H9 (cell line): ENCODE data around the gene INTS13. TPM values are rescaled to one million over a fixed set of nuclear protein-coding genes. Genes with fewer than 3 reads are reported as not detected.

ENCODE experiments used
- DNase-seq: peaks from one replicate; pipeline ENCODE4 v3.0.0-alpha.2; 2017
- H2AFZ ChIP-seq: one replicate; pipeline ENCODE4 v1.6.1; 2013; ENCODE audit warnings: mild to moderate bottlenecking, low read length, control low read depth, moderate library complexity
- H2AK5ac ChIP-seq: 2 replicates; pipeline ENCODE4 v1.6.1; 2013; ENCODE audit warnings: low read length, control low read depth, mixed read lengths; ENCODE audit not compliant: insufficient read length
- H2BK120ac ChIP-seq: one replicate; pipeline ENCODE4 v1.6.1; 2013; ENCODE audit warnings: low read depth, mild to moderate bottlenecking, low read length, control low read depth, inconsistent platforms; ENCODE audit not compliant: poor library complexity, severe bottlenecking
- H2BK12ac ChIP-seq: 2 replicates; pipeline ENCODE4 v1.6.1; 2013; ENCODE audit warnings: low read length, control low read depth, mixed read lengths, low read depth; ENCODE audit not compliant: insufficient read length
- H2BK15ac ChIP-seq: 2 replicates; pipeline ENCODE4 v1.6.1; 2013; ENCODE audit warnings: low read depth, low read length, control low read depth
- H2BK20ac ChIP-seq: one replicate; pipeline ENCODE4 v1.6.1; 2013; ENCODE audit warnings: low read depth, mild to moderate bottlenecking, low read length, control low read depth, inconsistent platforms; ENCODE audit not compliant: poor library complexity, severe bottlenecking
- H2BK5ac ChIP-seq: 2 replicates; pipeline ENCODE4 v1.6.1; 2013; ENCODE audit warnings: low read length, control low read depth, mixed read lengths; ENCODE audit not compliant: insufficient read length
- H3K14ac ChIP-seq: 2 replicates; pipeline ENCODE4 v1.6.1; 2013; ENCODE audit warnings: low read length, control low read depth; ENCODE audit not compliant: insufficient read depth
- H3K18ac ChIP-seq: 2 replicates; pipeline ENCODE4 v1.6.1; 2013; ENCODE audit warnings: low read depth, mild to moderate bottlenecking, mixed read lengths, low read length, control low read depth; ENCODE audit not compliant: insufficient read length
- H3K23ac ChIP-seq: 2 replicates; pipeline ENCODE4 v1.6.1; 2013; ENCODE audit warnings: low read length, control low read depth, mixed read lengths, low read depth; ENCODE audit not compliant: insufficient read length
- H3K23me2 ChIP-seq: 2 replicates; pipeline ENCODE4 v1.6.1; 2013; ENCODE audit warnings: low read depth, mild to moderate bottlenecking, mixed read lengths, low read length, control low read depth; ENCODE audit not compliant: insufficient read length, poor library complexity, severe bottlenecking
- H3K27ac ChIP-seq: 2 replicates; pipeline ENCODE4 v1.5.1; 2013; ENCODE audit warnings: low read length, control low read depth, mixed read lengths, low read depth; ENCODE audit not compliant: insufficient read length
- H3K27me3 ChIP-seq: 2 replicates; pipeline ENCODE4 v1.6.1; 2013; ENCODE audit warnings: low read length, control low read depth, inconsistent platforms; ENCODE audit not compliant: insufficient read depth
- H3K4ac ChIP-seq: 2 replicates; pipeline ENCODE4 v1.6.1; 2013; ENCODE audit warnings: low read depth, mild to moderate bottlenecking, control low read depth, inconsistent platforms, low read length, moderate library complexity
- H3K4me1 ChIP-seq: 2 replicates; pipeline ENCODE4 v1.6.1; 2013; ENCODE audit warnings: low read length, control low read depth, inconsistent platforms; ENCODE audit not compliant: insufficient read depth
- H3K4me2 ChIP-seq: 2 replicates; pipeline ENCODE4 v1.6.1; 2013; ENCODE audit warnings: low read length, control low read depth, mixed read lengths; ENCODE audit not compliant: insufficient read length, insufficient read depth
- H3K56ac ChIP-seq: 2 replicates; pipeline ENCODE4 v1.6.1; 2013; ENCODE audit warnings: low read depth, mild to moderate bottlenecking, mixed read lengths, low read length, control low read depth; ENCODE audit not compliant: insufficient read length
- H3K79me1 ChIP-seq: 2 replicates; pipeline ENCODE4 v1.6.1; 2013; ENCODE audit warnings: low read depth, mild to moderate bottlenecking, moderate library complexity, low read length, control low read depth, inconsistent platforms; ENCODE audit not compliant: insufficient read depth, poor library complexity, severe bottlenecking
- H3K79me2 ChIP-seq: 2 replicates; pipeline ENCODE4 v1.6.1; 2013; ENCODE audit warnings: low read length, control low read depth, inconsistent platforms; ENCODE audit not compliant: insufficient read depth
- H3K9ac ChIP-seq: 2 replicates; pipeline ENCODE4 v1.6.1; 2013; ENCODE audit warnings: low read length, control low read depth, mixed read lengths; ENCODE audit not compliant: insufficient read length; ENCODE audit errors: extremely low read depth
- H3K9me3 ChIP-seq: one replicate; pipeline ENCODE4 v1.6.1; 2013; ENCODE audit warnings: low read depth, low read length, inconsistent platforms; ENCODE audit not compliant: control insufficient read depth
- H3T11ph ChIP-seq: one replicate; pipeline ENCODE4 v1.6.1; 2013; ENCODE audit warnings: mild to moderate bottlenecking, low read length, control low read depth, inconsistent platforms
- H4K20me1 ChIP-seq: one replicate; pipeline ENCODE4 v1.6.1; 2013; ENCODE audit not compliant: control insufficient read depth, insufficient read length, insufficient read depth
- H4K5ac ChIP-seq: 2 replicates; pipeline ENCODE4 v1.6.1; 2013; ENCODE audit warnings: low read depth, mild to moderate bottlenecking, mixed read lengths, low read length, control low read depth; ENCODE audit not compliant: insufficient read length
- H4K8ac ChIP-seq: replicated peaks from 2 replicates; pipeline ENCODE4 v1.6.1; 2013; ENCODE audit warnings: low read length, control low read depth, mixed read lengths, low read depth; ENCODE audit not compliant: insufficient read length
- H4K91ac ChIP-seq: 2 replicates; pipeline ENCODE4 v1.6.1; 2013; ENCODE audit warnings: low read depth, mild to moderate bottlenecking, moderate library complexity, mixed read lengths, low read length, control low read depth; ENCODE audit not compliant: insufficient read length
- H3K27ac Mint-ChIP-seq, 3 experiments: 2 replicates in 2 of 3; 3 replicates in 1 of 3; pipeline ENCODE4 v1.8.0; 2020 to 2021; ENCODE audit warnings: mixed read lengths in 3 of 3, mild to moderate bottlenecking in 1 of 3, moderate library complexity in 1 of 3
- H3K27me3 Mint-ChIP-seq: 2 replicates; pipeline ENCODE4 v1.8.0; 2021; ENCODE audit warnings: low read depth, mild to moderate bottlenecking, moderate library complexity, mixed read lengths
- H3K36me3 Mint-ChIP-seq, 3 experiments: 2 replicates in 2 of 3; 3 replicates in 1 of 3; pipeline ENCODE4 v1.8.0; 2020 to 2021; ENCODE audit warnings: low read depth in 3 of 3, mixed read lengths in 3 of 3; ENCODE audit not compliant: insufficient read depth in 1 of 3
- H3K4me1 Mint-ChIP-seq, 2 experiments: 2 replicates each; pipeline ENCODE4 v1.8.0; 2020; ENCODE audit warnings: mixed read lengths in 2 of 2
- H3K4me3 Mint-ChIP-seq, 2 experiments: 2 replicates in 1 of 2; 3 replicates in 1 of 2; pipeline ENCODE4 v1.8.0; 2020 to 2021; ENCODE audit warnings: mild to moderate bottlenecking in 2 of 2, mixed read lengths in 2 of 2, moderate library complexity in 1 of 2
- H3K9me3 Mint-ChIP-seq, 2 experiments: 2 replicates in 1 of 2; 3 replicates in 1 of 2; pipeline ENCODE4 v1.8.0; 2020; ENCODE audit warnings: mild to moderate bottlenecking in 2 of 2, mixed read lengths in 2 of 2, moderate library complexity in 1 of 2
- WGBS: extraction: QIAGEN DNeasy Blood & Tissue Kit; methylation state at CpG from one replicate; pipeline ENCODE4 v1.1.7; 2013; ENCODE audit warnings: missing lambda C conversion rate, low lambda C conversion rate, mixed read lengths; ENCODE audit not compliant: insufficient read length; ENCODE audit errors: extremely low coverage; 5-methylcytosine and 5-hydroxymethylcytosine counted together
- total RNA-seq: library from RNA; stranded (reverse); gene quantifications from 2 replicates; pipeline ENCODE4 v1.2.1, GENCODE V29; 2021
- TF ChIP-seq, protein P1 (sequence below): fragments of 200-600 bp; sonication (generic); conservative IDR thresholded peaks from 3 replicates; pipeline ENCODE4 v1.8.0; 2021; ENCODE audit warnings: antibody characterized with exemption, mild to moderate bottlenecking

Gene INTS13
- total RNA-seq, 1 experiment from 2014 or later = 39.1 TPM

DNA sequence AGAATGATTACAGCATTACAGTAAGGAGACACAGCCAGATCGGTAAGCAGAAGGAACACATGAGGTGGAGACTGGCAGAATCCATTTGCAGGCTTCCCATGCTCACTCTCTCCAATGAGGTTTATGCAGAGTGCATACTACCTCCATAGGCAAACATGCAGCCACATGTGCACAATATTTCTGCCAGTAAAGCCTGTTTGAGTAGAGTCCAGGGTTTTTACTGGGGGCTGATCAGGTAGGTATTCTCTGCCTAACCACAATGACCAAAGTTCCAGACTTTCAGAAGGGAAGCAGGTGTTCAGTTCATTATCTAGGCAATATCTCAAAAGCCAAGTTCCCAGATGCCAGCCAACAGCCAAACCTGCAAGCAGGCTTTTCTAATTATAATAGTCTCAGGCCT lies 31.1 kb downstream of the INTS13 start:
- Histone ChIP-seq H4K5ac (no peak overlapping the region), H3T11ph (no peak overlapping the region), H3K27ac (no peak overlapping the region), H2AK5ac (no peak overlapping the region), H3K4me1 (no peaks in the 10 kb centered on the region), H2BK5ac (no peak overlapping the region), H3K23ac (no peak overlapping the region), H4K8ac (no peak overlapping the region), H3K9me3 (no peaks in the 10 kb centered on the region), H2BK15ac (no peak overlapping the region), H3K79me2 (no peaks in the 10 kb centered on the region), H2AFZ (no peak overlapping the region), H2BK120ac (no peak overlapping the region), H2BK12ac (no peak overlapping the region), H3K4ac (no peak overlapping the region), H3K23me2 (no peaks in the 10 kb centered on the region), H3K79me1 (no peaks in the 10 kb centered on the region), H3K27me3 (no peaks in the 10 kb centered on the region), H3K56ac (no peak overlapping the region), H3K9ac (no peak overlapping the region), H2BK20ac (no peak overlapping the region), H4K20me1 (no peaks in the 10 kb centered on the region), H3K14ac (no peak overlapping the region), H3K18ac (no peak overlapping the region), H3K4me2 (no peak overlapping the region), H4K91ac (no peak overlapping the region)
- Mint-ChIP-seq H3K9me3 (peaks cover 11% of the 10 kb centered on the region in 2 experiments), H3K27ac (no peak overlapping the region; a peak in 1 of 7 replicates), H3K36me3 (peaks cover 34 to 65% (median 59%) of the 10 kb centered on the region in 3 experiments), H3K4me1 (no peaks in the 10 kb centered on the region), H3K4me3 (no peak overlapping the region), H3K27me3 (no peaks in the 10 kb centered on the region)
- no peak for DNase-seq
- WGBS = no CpG with 5 or more reads among the region's 1 CpG
- TF ChIP-seq, protein P1, sequence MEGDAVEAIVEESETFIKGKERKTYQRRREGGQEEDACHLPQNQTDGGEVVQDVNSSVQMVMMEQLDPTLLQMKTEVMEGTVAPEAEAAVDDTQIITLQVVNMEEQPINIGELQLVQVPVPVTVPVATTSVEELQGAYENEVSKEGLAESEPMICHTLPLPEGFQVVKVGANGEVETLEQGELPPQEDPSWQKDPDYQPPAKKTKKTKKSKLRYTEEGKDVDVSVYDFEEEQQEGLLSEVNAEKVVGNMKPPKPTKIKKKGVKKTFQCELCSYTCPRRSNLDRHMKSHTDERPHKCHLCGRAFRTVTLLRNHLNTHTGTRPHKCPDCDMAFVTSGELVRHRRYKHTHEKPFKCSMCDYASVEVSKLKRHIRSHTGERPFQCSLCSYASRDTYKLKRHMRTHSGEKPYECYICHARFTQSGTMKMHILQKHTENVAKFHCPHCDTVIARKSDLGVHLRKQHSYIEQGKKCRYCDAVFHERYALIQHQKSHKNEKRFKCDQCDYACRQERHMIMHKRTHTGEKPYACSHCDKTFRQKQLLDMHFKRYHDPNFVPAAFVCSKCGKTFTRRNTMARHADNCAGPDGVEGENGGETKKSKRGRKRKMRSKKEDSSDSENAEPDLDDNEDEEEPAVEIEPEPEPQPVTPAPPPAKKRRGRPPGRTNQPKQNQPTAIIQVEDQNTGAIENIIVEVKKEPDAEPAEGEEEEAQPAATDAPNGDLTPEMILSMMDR = no peak
